ENCODE results near the gene MIR17HG. TPM values are rescaled to one million over a fixed set of nuclear protein-coding genes. Genes with fewer than 3 reads are reported as not detected.

Gene MIR17HG
- total and polyA plus RNA-seq, 2 donors from 2014 or later = 1.2 to 5.7 TPM

- Histone ChIP-seq H3K9me3 (ENCODE audit: control insufficient read depth in 2 of 3, insufficient read depth in 1 of 3, low read length in 3 of 3) (no peaks in the 10 kb centered on the region), H3K27me3 (ENCODE audit: control insufficient read depth, insufficient read depth, low read length) (no peaks in the 10 kb centered on the region), H3K4me1 (ENCODE audit: control insufficient read depth in 2 of 3, insufficient read depth in 2 of 3, low read depth in 1 of 3, low read length in 3 of 3) (no peaks in the 10 kb centered on the region), H3K36me3 (ENCODE audit: control insufficient read depth in 2 of 3, insufficient read depth in 3 of 3, low read length in 3 of 3) (no peaks in the 10 kb centered on the region), H3K4me3 (ENCODE audit: low read length in 3 of 3) (no peak overlapping the region), H3K9ac (ENCODE audit: low read length in 3 of 3) (no peak overlapping the region), H3K27ac (ENCODE audit: low read depth in 2 of 2, low read length in 2 of 2) (no peak overlapping the region)
- FAIRE-seq (no peak), DNase-seq (peak in 3 of 5 donors; percentile 34 to 67 (median 59))
- peak; percentile 20 for TF ChIP-seq CTCF (IDR thresholded peaks at IDR 0.05; ENCODE audit: borderline replicate concordance, extremely low read depth, insufficient read depth)
- intact Hi-C loops (cut with DNase I) = no loop called here
These were observed 33.9 kb downstream of the MIR17HG start for GRCh38 chr13:91381371-91381770.

- no peak for TF ChIP-seq CTCF (IDR thresholded peaks at IDR 0.05; ENCODE audit: borderline replicate concordance, extremely low read depth, insufficient read depth)
- no peak overlapping the region for H3K27ac ChIP-seq (ENCODE audit: low read depth in 2 of 2, low read length in 2 of 2)
- no peak overlapping the region for H3K4me3 ChIP-seq (ENCODE audit: low read length in 3 of 3)
- H3K9me3 ChIP-seq (ENCODE audit: control insufficient read depth in 2 of 3, insufficient read depth in 1 of 3, low read length in 3 of 3) = no peaks in the 10 kb centered on the region
- H3K9ac ChIP-seq (ENCODE audit: low read length in 3 of 3) = no peak overlapping the region
- no peaks in the 10 kb centered on the region for H3K36me3 ChIP-seq (ENCODE audit: control insufficient read depth in 2 of 3, insufficient read depth in 3 of 3, low read length in 3 of 3)
- DNase-seq (no peak), FAIRE-seq (no peak)
- H3K4me1 ChIP-seq (ENCODE audit: control insufficient read depth in 2 of 3, insufficient read depth in 2 of 3, low read depth in 1 of 3, low read length in 3 of 3) = no peaks in the 10 kb centered on the region
- intact Hi-C loops (cut with DNase I) = no loop called here
- H3K27me3 ChIP-seq (ENCODE audit: control insufficient read depth, insufficient read depth, low read length) = no peaks in the 10 kb centered on the region
These were observed 36.3 kb downstream of the MIR17HG start for GRCh38 chr13:91383836-91384235.

GRCh38 chr13:91384896-91385295 lies 37.4 kb downstream of the MIR17HG start:
- Histone ChIP-seq H3K4me3 (ENCODE audit: low read length in 3 of 3) (no peak overlapping the region), H3K9me3 (ENCODE audit: control insufficient read depth in 2 of 3, insufficient read depth in 1 of 3, low read length in 3 of 3) (no peaks in the 10 kb centered on the region), H3K4me1 (ENCODE audit: control insufficient read depth in 2 of 3, insufficient read depth in 2 of 3, low read depth in 1 of 3, low read length in 3 of 3) (no peaks in the 10 kb centered on the region), H3K36me3 (ENCODE audit: control insufficient read depth in 2 of 3, insufficient read depth in 3 of 3, low read length in 3 of 3) (no peaks in the 10 kb centered on the region), H3K27ac (ENCODE audit: low read depth in 2 of 2, low read length in 2 of 2) (no peak overlapping the region), H3K27me3 (ENCODE audit: control insufficient read depth, insufficient read depth, low read length) (no peaks in the 10 kb centered on the region), H3K9ac (ENCODE audit: low read length in 3 of 3) (no peak overlapping the region)
- no peak for TF ChIP-seq CTCF (IDR thresholded peaks at IDR 0.05; ENCODE audit: borderline replicate concordance, extremely low read depth, insufficient read depth)
- intact Hi-C loops (cut with DNase I) = no loop called here
- no peak for FAIRE-seq
- no peak for DNase-seq

- no peaks in the 10 kb centered on the region for H3K9me3 ChIP-seq (ENCODE audit: control insufficient read depth in 2 of 3, insufficient read depth in 1 of 3, low read length in 3 of 3)
- no peak for FAIRE-seq
These were observed 41.7 kb downstream of the MIR17HG start for GRCh38 chr13:91389186-91389585.

More at GRCh38 chr13:91389186-91389585, 41.7 kb downstream of the MIR17HG start:
- no peak for TF ChIP-seq CTCF (IDR thresholded peaks at IDR 0.05; ENCODE audit: borderline replicate concordance, extremely low read depth, insufficient read depth)
- Histone ChIP-seq H3K36me3 (ENCODE audit: control insufficient read depth in 2 of 3, insufficient read depth in 3 of 3, low read length in 3 of 3) (no peaks in the 10 kb centered on the region), H3K27me3 (ENCODE audit: control insufficient read depth, insufficient read depth, low read length) (no peaks in the 10 kb centered on the region), H3K4me1 (ENCODE audit: control insufficient read depth in 2 of 3, insufficient read depth in 2 of 3, low read depth in 1 of 3, low read length in 3 of 3) (no peaks in the 10 kb centered on the region), H3K9ac (ENCODE audit: low read length in 3 of 3) (no peak overlapping the region), H3K4me3 (ENCODE audit: low read length in 3 of 3) (no peak overlapping the region), H3K27ac (ENCODE audit: low read depth in 2 of 2, low read length in 2 of 2) (no peak overlapping the region)
- intact Hi-C loops (cut with DNase I) = no loop called here
- no peak for DNase-seq
